HCT116 (cell line): ENCODE measurements around the gene ACBD3. TPM values are rescaled to one million over a fixed set of nuclear protein-coding genes. Genes with fewer than 3 reads are reported as not detected.
A peak's percentile ranks its signal among the peaks of the same experiment; 100 is the strongest.

Source experiments
- ATAC-seq: fragments of 200-7000 bp; cut with Tn5 transposase; 2 replicates; pipeline ENCODE4 v1.9.1; 2020; ENCODE audit warnings: mild to moderate bottlenecking, moderate library complexity
- BruUV-seq: library from RNA; stranded (reverse); fragments of 400-500 nt; replicated peaks from 2 replicates; lab custom pipeline; 2021; lab: Mats Ljungman, UMichigan
- CTCF ChIA-PET: fragments of 300-600 bp; sonication (Branson Sonifier 250); formaldehyde crosslinking; loops from one replicate; lab custom pipeline; 2021; ENCODE audit warnings: antibody characterized with exemption; lab: Charles Lee
- POLR2A ChIA-PET: fragments of 300-600, 350-600 bp; sonication (Branson Sonifier 250); formaldehyde crosslinking; loops from one replicate; lab custom pipeline; 2021; ENCODE audit warnings: antibody characterized with exemption; lab: Charles Lee
- RAD21 ChIA-PET, 2 experiments: fragments of 300-600 bp; sonication (Branson Sonifier 250); formaldehyde crosslinking; loops; one replicate each; lab custom pipeline; 2023; ENCODE audit warnings: low total read pairs in 2 of 2; ENCODE audit not compliant: uncharacterized antibody in 2 of 2, unreplicated experiment in 2 of 2, low non-redundant PET in 1 of 2; lab: Charles Lee
- DNase-seq: peaks from one replicate; pipeline ENCODE4 v3.0.0-alpha.2; 2010; ENCODE audit warnings: low read depth, low spot score
- H2AFZ ChIP-seq: fragments of 200-600 bp; shearing (Covaris generic), sonication (generic); 2 replicates; pipeline ENCODE4 v1.6.1; 2017; ENCODE audit warnings: low read depth, mixed run types, mixed read lengths, antibody characterized with exemption, low read length; ENCODE audit not compliant: poor library complexity, severe bottlenecking
- H3K27ac ChIP-seq: 2 replicates; pipeline ENCODE4 v1.5.1; 2012; ENCODE audit warnings: low read depth, low read length
- H3K27me3 ChIP-seq: fragments of 200-600 bp; sonication (generic); 2 replicates; pipeline ENCODE4 v1.6.1; 2016; ENCODE audit warnings: mixed run types, low read length, mixed read lengths; ENCODE audit not compliant: insufficient read depth
- H3K36me3 ChIP-seq, 2 experiments: fragments of 200-500 bp in 1 of 2; fragments of 200-600 bp in 1 of 2; sonication (Bioruptor generic) in 1 of 2; sonication (generic) in 1 of 2; 2 replicates each; pipeline versions ENCODE4 v1.5.1 to v1.6.1; 2014 to 2016; ENCODE audit warnings: low read length in 2 of 2, inconsistent platforms in 1 of 2, mixed read lengths in 1 of 2, mixed run types in 1 of 2; ENCODE audit not compliant: insufficient read depth in 2 of 2, control insufficient read depth in 1 of 2
- H3K4me1 ChIP-seq, 2 experiments: fragments of 200-600 bp in 1 of 2; sonication (generic) in 1 of 2; 2 replicates each; pipeline versions ENCODE4 v1.5.1 to v1.6.1; 2012 to 2017; ENCODE audit warnings: low read length in 2 of 2, inconsistent platforms in 1 of 2, mild to moderate bottlenecking in 1 of 2, mixed read lengths in 1 of 2, mixed run types in 1 of 2, moderate library complexity in 1 of 2; ENCODE audit not compliant: insufficient read depth in 2 of 2, control insufficient read depth in 1 of 2
- H3K4me2 ChIP-seq: fragments of 200-600 bp; sonication (generic); 2 replicates; pipeline ENCODE4 v1.6.1; 2017; ENCODE audit warnings: mixed run types, low read length, mixed read lengths
- H3K4me3 ChIP-seq, 2 experiments: fragments of 200-600 bp in 1 of 2; sonication (generic) in 1 of 2; replicated peaks in 1 of 2; 2 replicates each; pipeline ENCODE4 v1.5.1; 2011 to 2016; ENCODE audit warnings: low read length in 2 of 2, control low read depth in 1 of 2, low read depth in 1 of 2, mild to moderate bottlenecking in 1 of 2, mixed read lengths in 1 of 2, mixed run types in 1 of 2
- H3K79me2 ChIP-seq: fragments of 200-600 bp; sonication (generic); 2 replicates; pipeline ENCODE4 v1.6.1; 2017; ENCODE audit warnings: mild to moderate bottlenecking, mixed run types, low read length, moderate library complexity, mixed read lengths; ENCODE audit not compliant: insufficient read depth
- H3K9ac ChIP-seq: fragments of 200-600 bp; sonication (generic); 2 replicates; pipeline ENCODE4 v1.6.1; 2016; ENCODE audit warnings: low read length, mixed read lengths
- H3K9me2 ChIP-seq: fragments of 200-600 bp; sonication (generic), shearing (Covaris generic); 2 replicates; pipeline ENCODE4 v1.6.1; 2017; ENCODE audit warnings: mixed run types, mild to moderate bottlenecking, moderate library complexity; ENCODE audit not compliant: insufficient read depth
- H3K9me3 ChIP-seq, 2 experiments: fragments of 200-500 bp in 1 of 2; fragments of 200-600 bp in 1 of 2; sonication (Bioruptor generic) in 1 of 2; sonication (generic) in 1 of 2; 2 replicates each; pipeline ENCODE4 v1.6.1; 2014 to 2017; ENCODE audit warnings: low read length in 2 of 2, mixed read lengths in 2 of 2, inconsistent platforms in 1 of 2, low read depth in 1 of 2, mild to moderate bottlenecking in 1 of 2, mixed run types in 1 of 2, moderate library complexity in 1 of 2; ENCODE audit not compliant: control insufficient read depth in 1 of 2, insufficient read depth in 1 of 2
- H4K20me1 ChIP-seq: fragments of 200-600 bp; sonication (generic), shearing (Covaris generic); 2 replicates; pipeline ENCODE4 v1.6.1; 2017; ENCODE audit warnings: mixed run types, mild to moderate bottlenecking, moderate library complexity; ENCODE audit not compliant: insufficient read depth
- CEBPB ChIP-seq: IDR thresholded peaks from 2 replicates; pipeline ENCODE4 v1.6.1; 2012; ENCODE audit warnings: low read depth
- EGR1 ChIP-seq: IDR thresholded peaks from 2 replicates; pipeline ENCODE4 v1.6.1; 2012; ENCODE audit warnings: low read depth
- EZH2 ChIP-seq: fragments of 200-600 bp; sonication (generic); IDR thresholded peaks from 2 replicates; pipeline ENCODE4 v1.6.1; 2017; ENCODE audit warnings: antibody characterized with exemption, mixed run types
- EZH2phosphoT487 ChIP-seq: fragments of 200-600 bp; IDR thresholded peaks from 2 replicates; pipeline ENCODE4 v1.6.1; 2018; ENCODE audit warnings: antibody characterized with exemption, borderline replicate concordance
- FOSL1 ChIP-seq: IDR thresholded peaks from 2 replicates; pipeline ENCODE4 v1.6.1; 2012; ENCODE audit warnings: low read depth
- POLR2A ChIP-seq: IDR thresholded peaks from 2 replicates; pipeline ENCODE4 v1.7.0; 2011; ENCODE audit warnings: borderline replicate concordance; ENCODE audit not compliant: insufficient read depth, insufficient read length; ENCODE audit errors: extremely low read depth
- POLR2AphosphoS5 ChIP-seq: IDR thresholded peaks from 2 replicates; pipeline ENCODE4 v1.6.1; 2011; ENCODE audit warnings: mild to moderate bottlenecking, low read depth, low read length, moderate library complexity
- RAD21 ChIP-seq: IDR thresholded peaks from 2 replicates; pipeline ENCODE4 v1.6.1; 2012; ENCODE audit warnings: low read depth, mild to moderate bottlenecking
- SP1 ChIP-seq: IDR thresholded peaks from 2 replicates; pipeline ENCODE4 v1.6.1; 2012; ENCODE audit warnings: low read depth
- SRF ChIP-seq: IDR thresholded peaks from 2 replicates; pipeline ENCODE4 v1.6.1; 2012; ENCODE audit warnings: low read depth
- TCF7L2 ChIP-seq: IDR thresholded peaks from 2 replicates; pipeline ENCODE4 v1.7.0; 2011; ENCODE audit warnings: borderline replicate concordance, inconsistent platforms; ENCODE audit not compliant: insufficient read depth, insufficient read length; ENCODE audit errors: extremely low read depth
- ZFX ChIP-seq: fragments of 450-650 bp; IDR thresholded peaks from 2 replicates; pipeline ENCODE4 v1.6.1; 2017
- ZNF274 ChIP-seq: fragments of 200-500 bp; sonication (Bioruptor generic); IDR thresholded peaks from 2 replicates; pipeline ENCODE4 v1.6.1; 2014; ENCODE audit warnings: mild to moderate bottlenecking, low read depth, low read length, inconsistent platforms
- intact Hi-C: fragments of 100-400 bp; cut with micrococcal nuclease; formaldehyde crosslinking; loops from 2 replicates; pipeline ENCODE4 v1.10.0; 2022
- total RNA-seq: library from RNA; stranded (reverse); gene quantifications from one replicate; pipeline ENCODE4 v1.2.1, GENCODE V29; 2021; ENCODE audit not compliant: unreplicated experiment
- TF ChIP-seq, protein P1 (sequence below): IDR thresholded peaks from 2 replicates; pipeline ENCODE4 v1.6.1; 2012; ENCODE audit warnings: low read depth
- TF ChIP-seq, protein P2 (sequence below): IDR thresholded peaks from 2 replicates; pipeline ENCODE4 v1.6.1; 2012
- TF ChIP-seq, protein P3 (sequence below): IDR thresholded peaks from 2 replicates; pipeline ENCODE4 v1.6.1; 2012
- TF ChIP-seq, protein P4 (sequence below), 3 experiments: fragments of 200-600 bp in 1 of 3; sonication (generic) in 1 of 3; IDR thresholded peaks in 2 of 3; conservative IDR thresholded peaks in 1 of 3; 2 replicates each; pipeline ENCODE4 v1.5.1; 2012 to 2017; ENCODE audit warnings: low read depth in 2 of 3, low read length in 2 of 3, antibody characterized with exemption in 1 of 3, borderline replicate concordance in 1 of 3, control low read depth in 1 of 3, mild to moderate bottlenecking in 1 of 3, mixed read lengths in 1 of 3, mixed run types in 1 of 3, moderate library complexity in 1 of 3; ENCODE audit not compliant: insufficient read depth in 1 of 3

Gene ACBD3
- total RNA-seq, 1 experiment from 2014 or later, result 29.6 TPM

DNA sequence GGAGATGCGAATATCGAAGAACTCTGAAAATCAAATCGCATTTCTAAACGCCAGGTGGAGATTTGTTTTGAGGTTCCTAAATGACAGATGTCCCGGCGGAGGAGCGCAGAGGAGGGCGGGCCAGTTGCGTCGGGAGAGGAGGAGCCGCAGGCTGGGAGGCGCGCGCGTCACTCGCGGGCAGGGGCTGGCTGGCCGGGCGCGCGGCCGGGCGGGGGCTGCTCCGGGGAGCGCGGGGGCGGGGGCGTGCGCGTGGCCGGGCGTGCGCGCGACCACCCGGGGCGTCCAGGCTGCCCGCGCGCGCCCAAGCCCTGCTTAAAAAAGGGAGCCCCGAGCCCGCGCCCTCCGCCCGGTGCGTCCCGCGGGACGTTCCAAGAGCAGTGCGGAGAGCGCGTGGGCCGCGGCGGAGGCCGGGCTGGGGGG, 76.7 kb downstream of the ACBD3 start:
- H2AFZ ChIP-seq, result no peak overlapping the region
- no peaks in the 10 kb centered on the region for H4K20me1 ChIP-seq
- BruUV-seq, result no TSS peak
- peak; percentile 98 for ATAC-seq
- peak overlapping the region; percentile 67 for H3K9ac ChIP-seq
- ChIA-PET CTCF (interaction anchor here (0.9 to 2.0 kb wide), 4 partner anchors 11 to 223 kb away, joined by 3 to 6 read pairs (median 3); no protein-coding TSS in a partner anchor), RAD21 (no interaction called here), POLR2A (interaction anchor here (1.0 to 1.2 kb wide), 2 partner anchors 16 to 111 kb away, joined by 3 read pairs; partner anchors contain the start of gene SDE2)
- no peaks in the 10 kb centered on the region for H3K79me2 ChIP-seq
- H3K36me3 ChIP-seq, result no peaks in the 10 kb centered on the region
- peak; percentile 66 for DNase-seq
- TF ChIP-seq, protein P1, sequence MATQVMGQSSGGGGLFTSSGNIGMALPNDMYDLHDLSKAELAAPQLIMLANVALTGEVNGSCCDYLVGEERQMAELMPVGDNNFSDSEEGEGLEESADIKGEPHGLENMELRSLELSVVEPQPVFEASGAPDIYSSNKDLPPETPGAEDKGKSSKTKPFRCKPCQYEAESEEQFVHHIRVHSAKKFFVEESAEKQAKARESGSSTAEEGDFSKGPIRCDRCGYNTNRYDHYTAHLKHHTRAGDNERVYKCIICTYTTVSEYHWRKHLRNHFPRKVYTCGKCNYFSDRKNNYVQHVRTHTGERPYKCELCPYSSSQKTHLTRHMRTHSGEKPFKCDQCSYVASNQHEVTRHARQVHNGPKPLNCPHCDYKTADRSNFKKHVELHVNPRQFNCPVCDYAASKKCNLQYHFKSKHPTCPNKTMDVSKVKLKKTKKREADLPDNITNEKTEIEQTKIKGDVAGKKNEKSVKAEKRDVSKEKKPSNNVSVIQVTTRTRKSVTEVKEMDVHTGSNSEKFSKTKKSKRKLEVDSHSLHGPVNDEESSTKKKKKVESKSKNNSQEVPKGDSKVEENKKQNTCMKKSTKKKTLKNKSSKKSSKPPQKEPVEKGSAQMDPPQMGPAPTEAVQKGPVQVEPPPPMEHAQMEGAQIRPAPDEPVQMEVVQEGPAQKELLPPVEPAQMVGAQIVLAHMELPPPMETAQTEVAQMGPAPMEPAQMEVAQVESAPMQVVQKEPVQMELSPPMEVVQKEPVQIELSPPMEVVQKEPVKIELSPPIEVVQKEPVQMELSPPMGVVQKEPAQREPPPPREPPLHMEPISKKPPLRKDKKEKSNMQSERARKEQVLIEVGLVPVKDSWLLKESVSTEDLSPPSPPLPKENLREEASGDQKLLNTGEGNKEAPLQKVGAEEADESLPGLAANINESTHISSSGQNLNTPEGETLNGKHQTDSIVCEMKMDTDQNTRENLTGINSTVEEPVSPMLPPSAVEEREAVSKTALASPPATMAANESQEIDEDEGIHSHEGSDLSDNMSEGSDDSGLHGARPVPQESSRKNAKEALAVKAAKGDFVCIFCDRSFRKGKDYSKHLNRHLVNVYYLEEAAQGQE, result no peak
- peak; percentile 57; the same call in 1 of the 2 replicates for TF ChIP-seq EGR1
- no peak for TF ChIP-seq FOSL1
- TF ChIP-seq, protein P2, sequence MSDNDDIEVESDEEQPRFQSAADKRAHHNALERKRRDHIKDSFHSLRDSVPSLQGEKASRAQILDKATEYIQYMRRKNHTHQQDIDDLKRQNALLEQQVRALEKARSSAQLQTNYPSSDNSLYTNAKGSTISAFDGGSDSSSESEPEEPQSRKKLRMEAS, result peak; percentile 43; the same call in 1 of the 2 replicates
- no peak for TF ChIP-seq POLR2A
- no peak for TF ChIP-seq EZH2
- TF ChIP-seq SP1, result no peak
- no peak for TF ChIP-seq ZFX
- no peak for TF ChIP-seq CEBPB
- TF ChIP-seq TCF7L2, result no peak
- TF ChIP-seq SRF, result no peak
- no peak for TF ChIP-seq ZNF274
- TF ChIP-seq, protein P3, sequence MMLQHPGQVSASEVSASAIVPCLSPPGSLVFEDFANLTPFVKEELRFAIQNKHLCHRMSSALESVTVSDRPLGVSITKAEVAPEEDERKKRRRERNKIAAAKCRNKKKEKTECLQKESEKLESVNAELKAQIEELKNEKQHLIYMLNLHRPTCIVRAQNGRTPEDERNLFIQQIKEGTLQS, result no peak
- no peak for TF ChIP-seq EZH2phosphoT487
- TF ChIP-seq, protein P4, sequence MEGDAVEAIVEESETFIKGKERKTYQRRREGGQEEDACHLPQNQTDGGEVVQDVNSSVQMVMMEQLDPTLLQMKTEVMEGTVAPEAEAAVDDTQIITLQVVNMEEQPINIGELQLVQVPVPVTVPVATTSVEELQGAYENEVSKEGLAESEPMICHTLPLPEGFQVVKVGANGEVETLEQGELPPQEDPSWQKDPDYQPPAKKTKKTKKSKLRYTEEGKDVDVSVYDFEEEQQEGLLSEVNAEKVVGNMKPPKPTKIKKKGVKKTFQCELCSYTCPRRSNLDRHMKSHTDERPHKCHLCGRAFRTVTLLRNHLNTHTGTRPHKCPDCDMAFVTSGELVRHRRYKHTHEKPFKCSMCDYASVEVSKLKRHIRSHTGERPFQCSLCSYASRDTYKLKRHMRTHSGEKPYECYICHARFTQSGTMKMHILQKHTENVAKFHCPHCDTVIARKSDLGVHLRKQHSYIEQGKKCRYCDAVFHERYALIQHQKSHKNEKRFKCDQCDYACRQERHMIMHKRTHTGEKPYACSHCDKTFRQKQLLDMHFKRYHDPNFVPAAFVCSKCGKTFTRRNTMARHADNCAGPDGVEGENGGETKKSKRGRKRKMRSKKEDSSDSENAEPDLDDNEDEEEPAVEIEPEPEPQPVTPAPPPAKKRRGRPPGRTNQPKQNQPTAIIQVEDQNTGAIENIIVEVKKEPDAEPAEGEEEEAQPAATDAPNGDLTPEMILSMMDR (IDR thresholded peaks at IDR 0.05 in 2 of 3, conservative IDR thresholded peaks at IDR 0.05 in 1 of 3; ENCODE audit: borderline replicate concordance in 1 of 3, insufficient read depth in 1 of 3, low read depth in 2 of 3, low read length in 2 of 3), result 0 out of 6 replicates have a peak, but pooled peaks of 2 of the 3 experiments have one; percentile 3 to 13
- peak; percentile 62 for TF ChIP-seq POLR2AphosphoS5
- no peak for TF ChIP-seq RAD21
- H3K9me2 ChIP-seq, result no peaks in the 10 kb centered on the region
- peak overlapping the region; percentile 51; the same call in 1 of the 2 replicates for H3K27ac ChIP-seq
- intact Hi-C loops, result no loop called here
- H3K9me3 ChIP-seq, result no peaks in the 10 kb centered on the region
- H3K4me2 ChIP-seq, result peak overlapping the region; percentile 95
- H3K27me3 ChIP-seq, result no peaks in the 10 kb centered on the region
- peaks cover 19 to 23% of the 10 kb centered on the region in 2 experiments for H3K4me1 ChIP-seq
- H3K4me3 ChIP-seq, result peak overlapping the region; percentile 38 to 61
